HG03066 (cell line): ENCODE results near the gene TTN.

Experiments used
- ATAC-seq: cut with Tn5 transposase; IDR thresholded peaks from one replicate; pipeline ENCODE4 v1.9.1; 2021; ENCODE audit warnings: low read depth; ENCODE audit not compliant: unreplicated experiment

TTN gene

DNA sequence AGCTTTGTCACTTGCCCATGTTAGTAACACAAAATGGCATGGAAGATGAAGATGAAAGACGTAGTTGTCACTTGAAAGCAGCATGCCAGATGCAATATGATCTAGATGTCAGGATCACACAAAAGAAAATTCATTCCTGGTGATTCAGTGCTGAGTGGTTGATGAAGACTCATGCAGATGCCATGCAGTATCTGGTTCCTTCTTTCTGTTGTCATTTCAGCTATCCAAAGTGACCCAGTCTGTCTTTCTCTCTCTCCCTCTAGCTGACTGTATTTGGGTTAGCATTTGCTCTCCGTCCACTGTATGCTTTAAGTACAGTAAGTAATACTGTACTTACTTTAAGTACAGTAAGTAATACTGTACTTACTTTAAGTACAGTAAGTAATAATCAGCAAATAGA lies 50.4 kb downstream of the TTN start:
- ATAC-seq, result no peak

DNA sequence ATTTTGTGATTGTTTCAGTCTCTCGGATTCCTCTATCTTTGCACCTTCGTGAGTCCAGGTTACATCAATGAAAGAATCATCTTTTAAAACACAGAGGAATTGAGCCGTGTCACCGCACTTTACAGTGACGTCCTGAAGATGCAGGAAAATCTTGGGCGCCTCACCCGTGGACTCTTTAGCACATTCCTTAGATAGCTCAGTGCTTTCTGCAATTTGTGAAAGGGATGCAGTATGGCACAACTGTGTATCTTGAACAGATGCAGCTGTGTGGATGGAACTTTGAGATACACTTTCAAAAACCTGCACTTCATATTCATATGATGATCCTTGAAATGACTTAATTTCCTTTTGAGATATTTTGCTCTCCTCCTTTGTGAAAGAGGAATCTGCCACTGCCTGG lies 50.9 kb downstream of the TTN start:
- no peak for ATAC-seq

DNA sequence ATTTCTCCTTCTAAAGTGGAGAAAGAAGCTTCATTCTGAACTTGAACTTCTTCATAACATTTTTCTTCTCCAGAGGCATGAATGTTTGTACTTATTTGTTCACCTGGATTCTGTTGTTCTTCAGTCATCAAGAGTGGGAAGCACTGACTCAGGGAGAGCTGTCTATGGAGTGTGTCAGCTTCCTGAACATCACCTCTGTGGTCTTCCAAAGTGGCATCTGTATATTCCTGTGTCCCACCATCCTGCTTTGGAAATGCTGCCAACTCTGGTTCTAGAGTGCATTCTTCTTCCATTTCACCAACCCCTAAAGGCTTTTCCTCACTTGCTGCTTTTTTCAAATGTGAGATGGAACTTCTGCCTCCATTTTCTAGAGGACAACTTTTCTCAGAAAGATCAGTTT lies 59.5 kb downstream of the TTN start:
- ATAC-seq, result no peak

DNA sequence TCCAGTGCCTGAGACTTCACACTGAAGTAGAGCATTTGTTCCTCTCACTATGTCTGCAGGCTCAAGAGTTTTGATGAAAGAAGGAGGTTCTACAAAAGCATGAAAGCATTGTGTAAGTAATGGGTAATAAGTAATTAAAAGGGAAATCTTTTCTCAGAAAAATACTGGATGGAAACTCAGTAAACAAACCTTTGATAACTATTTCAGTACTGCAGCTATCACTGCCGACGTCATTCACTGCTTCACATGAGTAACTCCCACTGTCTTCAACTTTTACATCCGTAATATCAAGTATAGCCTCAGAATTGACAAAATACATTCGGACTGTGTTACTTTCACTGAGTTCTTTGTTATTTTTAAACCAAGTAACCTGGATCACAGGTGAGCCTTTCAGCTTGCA lies 72.7 kb downstream of the TTN start:
- ATAC-seq, result no peak

DNA sequence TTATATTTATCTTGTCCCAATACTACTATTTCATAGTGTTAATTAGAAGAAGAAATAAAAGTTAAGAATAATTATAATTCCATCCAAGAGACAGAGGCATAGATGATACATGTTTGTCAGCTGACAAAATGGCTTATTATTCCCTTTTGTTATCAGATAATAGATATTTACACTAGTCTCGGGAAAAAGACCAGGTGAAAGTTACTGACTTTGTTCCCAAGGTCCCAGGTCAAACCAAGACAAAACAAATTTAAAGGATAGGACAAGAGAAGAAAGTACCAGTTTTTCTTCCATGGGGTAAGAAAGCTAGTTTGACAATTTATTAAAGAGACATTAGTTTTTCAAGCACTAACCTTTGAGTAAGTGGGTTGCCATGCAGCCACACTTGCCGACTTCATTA lies 73.2 kb downstream of the TTN start:
- no peak for ATAC-seq

DNA sequence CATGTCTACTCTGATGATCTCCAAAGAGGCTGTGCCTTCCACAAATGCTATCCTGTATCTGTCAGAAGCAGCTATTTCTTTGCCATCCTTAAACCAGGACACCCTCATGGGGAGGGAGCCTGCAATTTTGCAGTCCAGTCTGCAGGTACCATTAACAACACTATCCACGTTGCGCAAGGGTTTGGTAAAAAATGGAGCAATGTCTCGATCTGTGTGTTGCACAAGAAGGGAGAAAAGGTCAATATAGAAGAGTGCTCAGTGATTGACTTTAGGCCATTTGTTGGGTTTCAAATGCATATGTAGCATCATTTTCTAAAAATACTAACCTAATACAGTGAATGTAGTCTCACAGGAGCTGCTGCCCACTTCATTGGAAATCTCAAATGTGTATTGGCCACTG lies 74.3 kb downstream of the TTN start:
- no peak for ATAC-seq

DNA sequence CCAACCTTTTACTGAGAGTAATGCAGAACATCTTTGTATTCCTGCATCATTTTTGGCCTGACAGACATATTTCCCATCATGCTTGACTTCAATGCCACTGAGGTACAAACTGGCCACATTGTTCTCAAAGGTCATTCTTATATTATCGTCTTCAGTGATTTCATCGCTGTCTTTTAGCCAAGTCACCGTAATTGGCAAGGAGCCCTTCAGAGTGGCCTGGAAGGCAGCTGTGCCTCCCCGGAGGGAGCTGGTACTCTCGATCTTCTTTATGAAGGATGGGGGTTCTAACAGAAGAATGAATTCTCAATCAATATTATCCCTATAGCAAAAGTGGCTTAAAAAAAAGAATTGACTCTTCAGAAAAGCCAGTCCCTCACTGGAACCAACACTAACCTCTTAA lies 75.9 kb downstream of the TTN start:
- no peak for ATAC-seq

DNA sequence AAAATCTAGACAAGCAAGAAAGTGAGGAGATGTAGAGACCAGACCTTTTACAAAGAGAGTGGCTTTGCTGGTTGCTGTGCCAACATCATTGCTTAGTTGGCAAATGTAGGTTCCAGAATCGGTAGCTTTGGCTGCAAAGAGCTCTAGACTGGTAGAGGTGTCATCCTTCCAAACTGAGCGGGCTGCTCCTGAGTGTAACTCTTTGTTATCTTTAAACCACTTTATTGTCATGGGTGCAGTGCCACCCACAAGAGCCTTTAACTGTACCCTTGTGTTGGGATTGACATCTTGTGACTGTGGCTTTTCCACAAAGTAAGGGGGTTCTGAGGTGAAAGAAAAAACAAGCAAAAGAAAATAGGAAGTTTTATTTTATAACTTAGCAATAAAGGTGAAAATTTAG lies 77.2 kb downstream of the TTN start:
- no peak for ATAC-seq

DNA sequence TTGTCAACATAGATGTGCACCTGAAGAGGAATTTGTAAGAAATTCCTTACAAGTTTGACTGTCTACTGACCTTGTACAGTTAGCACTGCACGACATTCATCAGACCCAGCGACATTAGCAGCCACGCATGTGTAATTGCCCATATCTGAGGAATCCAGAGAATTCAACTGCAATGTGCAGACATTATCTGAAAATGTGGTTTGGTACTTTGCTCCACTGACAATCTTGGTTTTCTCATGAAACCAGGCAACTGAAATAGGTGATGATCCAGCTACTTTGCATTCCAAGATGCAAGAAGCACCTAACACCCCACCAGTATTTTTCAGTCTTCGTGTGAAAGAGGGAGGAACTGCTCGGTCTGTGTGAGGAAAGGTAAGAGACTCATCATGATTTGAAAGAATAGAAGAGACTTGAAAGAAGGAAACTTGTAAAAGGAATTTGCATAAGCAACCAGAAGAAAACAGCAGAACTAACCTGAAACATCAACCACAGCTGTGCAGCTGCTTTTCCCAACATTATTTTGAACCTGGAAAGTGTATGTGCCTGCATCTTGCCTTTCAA lies 83.4 kb downstream of the TTN start:
- ATAC-seq, result no peak

DNA sequence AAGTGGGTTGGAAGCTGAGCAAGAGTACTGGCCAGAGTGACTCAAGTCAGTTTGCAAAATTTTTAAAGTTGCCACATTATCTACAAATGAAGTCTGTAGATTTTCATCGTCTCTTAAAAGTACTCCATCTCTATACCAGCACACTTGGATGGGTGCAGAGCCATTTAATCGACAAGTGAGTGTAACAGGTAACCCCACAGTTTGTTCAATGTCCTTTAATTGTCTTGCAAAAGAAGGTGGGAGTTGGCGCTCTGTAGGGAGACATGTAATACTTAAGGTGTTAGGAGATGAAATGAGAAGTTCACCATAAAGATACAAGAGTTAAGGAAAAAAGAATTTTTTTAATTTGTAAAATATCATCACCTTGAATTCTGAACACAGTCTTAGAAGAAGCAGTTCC lies 84.9 kb downstream of the TTN start:
- ATAC-seq, result no peak

DNA sequence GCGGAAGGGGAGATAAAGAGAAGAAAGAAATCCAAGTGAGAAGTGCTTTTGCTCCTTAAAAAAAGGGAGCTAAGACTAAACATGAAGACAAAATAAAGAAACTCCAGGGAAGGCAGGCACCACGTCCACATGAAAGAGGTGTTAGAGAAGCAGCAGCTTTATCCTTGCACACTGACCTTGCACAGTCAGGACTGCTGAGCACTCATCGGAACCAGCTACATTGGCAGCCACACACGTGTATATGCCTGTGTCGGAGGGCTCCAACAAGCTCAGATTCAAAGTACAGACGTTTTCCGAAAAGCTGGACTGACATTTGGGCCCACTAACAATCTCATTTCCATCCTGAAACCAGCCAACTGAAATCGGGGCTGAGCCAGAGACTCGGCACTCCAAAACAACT lies 88.2 kb downstream of the TTN start:
- no peak for ATAC-seq

DNA sequence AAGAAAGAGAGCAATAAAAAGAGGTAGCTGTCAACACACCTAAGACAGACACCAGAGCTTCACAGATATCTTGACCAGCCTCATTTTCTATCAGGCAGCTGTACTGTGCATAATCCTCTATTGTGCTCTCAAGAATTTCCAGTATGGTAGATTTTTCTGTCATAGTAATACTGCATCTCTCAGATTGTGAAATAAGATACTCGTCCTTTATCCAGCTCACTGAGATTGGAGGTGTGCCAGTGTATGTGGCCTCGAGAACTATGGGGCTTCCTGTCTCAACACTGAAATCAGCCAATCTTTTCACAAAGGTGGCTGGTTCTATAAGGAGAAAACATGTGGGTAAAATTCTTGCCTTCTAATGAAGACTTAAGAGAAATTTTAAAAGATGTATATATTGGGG lies 88.9 kb downstream of the TTN start:
- no peak for ATAC-seq

DNA sequence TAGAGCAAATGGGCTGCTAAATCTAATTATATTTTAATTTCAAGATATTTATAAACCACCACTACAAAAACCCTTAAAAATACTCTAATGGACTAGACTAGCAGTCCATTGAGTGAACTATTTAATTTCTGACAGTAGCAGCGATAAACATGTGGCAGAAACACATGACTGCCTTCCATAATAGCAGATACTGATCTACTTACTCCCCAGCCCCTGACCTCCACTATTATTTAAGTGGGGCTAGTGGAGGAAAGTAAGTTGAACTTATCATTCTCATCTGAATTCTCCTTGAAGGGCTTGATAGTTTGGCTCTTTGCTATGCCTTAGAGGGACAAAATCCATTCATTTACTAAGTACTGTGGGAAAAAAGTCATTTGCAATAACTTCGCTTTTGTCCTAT lies 90.8 kb downstream of the TTN start:
- no peak for ATAC-seq

DNA sequence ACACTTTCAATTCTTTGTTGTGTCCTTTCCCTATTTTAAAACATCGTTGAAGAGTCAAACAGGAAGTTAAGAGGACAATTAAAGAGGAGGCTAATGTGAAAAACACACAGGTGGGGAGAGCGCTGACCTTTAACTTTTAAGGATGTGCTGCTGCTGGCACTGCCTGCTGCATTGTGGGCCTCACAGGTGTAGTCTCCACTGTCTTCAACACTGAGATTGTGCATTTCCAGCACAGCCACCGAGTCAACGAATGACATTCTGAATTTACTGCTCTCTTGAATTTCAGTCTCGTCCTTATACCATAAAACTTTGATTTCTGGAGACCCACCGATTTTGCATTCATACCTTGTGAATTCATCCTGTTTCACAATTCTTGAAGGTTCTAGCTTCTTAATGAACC lies 91.9 kb downstream of the TTN start:
- no peak for ATAC-seq

DNA sequence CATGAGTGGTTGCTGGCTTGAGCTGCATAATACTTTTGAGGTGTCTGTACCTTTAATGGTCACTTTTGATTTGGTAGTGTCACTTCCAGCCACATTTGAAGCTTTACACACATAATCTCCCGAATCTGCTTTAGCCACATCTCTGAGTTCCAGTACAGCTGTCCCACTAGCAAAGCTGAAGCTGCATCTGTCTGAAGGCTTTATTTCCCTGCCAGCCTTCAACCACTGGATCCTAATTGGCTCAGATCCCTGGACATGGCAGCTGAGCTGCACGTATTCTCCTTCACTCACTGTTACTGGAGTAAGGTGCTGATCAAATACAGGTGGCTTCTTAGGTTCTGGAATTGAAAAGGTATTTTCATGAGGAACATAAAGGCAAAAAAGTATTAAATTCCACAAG lies 99.7 kb downstream of the TTN start:
- no peak for ATAC-seq

DNA sequence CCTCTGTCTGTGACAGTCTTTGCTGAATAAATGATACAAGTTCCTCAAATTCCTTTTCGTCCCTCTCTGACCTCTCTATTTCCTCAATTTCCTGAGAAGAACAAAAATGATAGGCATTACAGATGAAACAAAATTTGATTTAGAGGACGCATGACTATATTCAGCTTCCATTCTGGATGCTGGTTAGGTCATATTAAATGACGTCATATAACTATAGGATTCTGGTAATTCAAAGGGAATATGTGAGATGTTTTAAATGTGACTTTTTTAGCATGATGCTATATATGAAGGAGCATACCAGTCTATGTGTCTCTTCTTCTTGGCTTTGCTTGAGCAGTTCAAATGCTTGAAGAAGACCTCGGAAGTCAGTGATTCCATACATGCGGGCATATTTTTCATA lies 102.3 kb downstream of the TTN start:
- ATAC-seq, result no peak

DNA sequence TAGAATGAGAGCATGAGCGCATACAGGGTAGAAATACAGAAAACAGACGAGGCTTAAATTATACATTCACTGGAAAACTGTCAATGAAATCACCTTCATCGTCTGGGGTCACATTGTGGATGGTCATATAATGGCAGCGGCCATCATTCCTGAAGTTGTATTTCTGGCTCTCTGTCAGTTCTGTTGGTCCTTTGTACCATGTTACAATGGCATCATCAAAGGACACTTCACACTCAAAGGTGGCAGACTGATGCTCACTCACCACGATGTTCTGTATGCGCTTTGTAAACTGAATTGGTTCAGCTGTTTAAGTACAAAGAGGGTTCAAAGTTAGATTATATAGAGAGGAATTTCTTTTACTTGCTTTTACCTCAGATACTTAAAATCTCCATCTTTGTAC lies 104.9 kb downstream of the TTN start:
- no peak for ATAC-seq

DNA sequence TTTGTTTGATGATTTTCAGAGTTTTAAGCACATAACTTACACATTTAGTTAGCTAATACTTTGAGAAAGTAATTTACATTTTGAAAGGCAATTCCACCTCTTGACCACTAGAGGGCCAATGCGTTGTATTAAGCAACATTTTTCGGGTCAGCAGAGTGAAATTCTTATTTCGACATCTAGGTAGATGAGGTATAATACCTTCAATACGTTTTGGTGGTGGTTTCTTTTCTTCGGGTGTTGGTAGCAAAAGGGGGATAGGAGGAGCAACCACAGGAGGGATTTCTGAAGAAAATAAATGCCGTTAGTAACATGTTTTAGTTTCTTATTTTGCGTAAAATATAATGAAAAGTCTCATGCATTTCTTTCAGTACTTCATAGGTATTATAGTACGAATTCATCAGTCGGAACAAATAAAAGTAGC lies 106.3 kb downstream of the TTN start:
- no peak for ATAC-seq

DNA sequence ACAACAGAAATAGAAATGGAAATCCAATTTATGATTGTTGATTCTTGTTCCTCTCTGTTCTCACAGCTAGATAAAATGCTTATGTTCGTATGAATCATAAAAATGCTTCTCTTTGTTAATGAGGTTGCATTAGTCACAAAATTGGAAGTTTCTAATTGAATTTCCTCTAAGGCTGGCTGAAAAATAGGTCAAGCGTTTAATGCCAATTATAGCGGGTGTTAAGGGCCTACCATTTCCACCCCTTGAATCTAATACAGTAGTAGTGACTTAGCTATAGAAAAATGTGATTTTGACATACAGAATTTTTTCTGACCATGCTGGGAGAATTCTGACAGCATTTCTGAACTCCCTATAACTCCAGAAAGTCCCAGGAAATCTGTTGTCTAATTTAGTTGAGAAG lies 107.1 kb downstream of the TTN start:
- no peak for ATAC-seq

DNA sequence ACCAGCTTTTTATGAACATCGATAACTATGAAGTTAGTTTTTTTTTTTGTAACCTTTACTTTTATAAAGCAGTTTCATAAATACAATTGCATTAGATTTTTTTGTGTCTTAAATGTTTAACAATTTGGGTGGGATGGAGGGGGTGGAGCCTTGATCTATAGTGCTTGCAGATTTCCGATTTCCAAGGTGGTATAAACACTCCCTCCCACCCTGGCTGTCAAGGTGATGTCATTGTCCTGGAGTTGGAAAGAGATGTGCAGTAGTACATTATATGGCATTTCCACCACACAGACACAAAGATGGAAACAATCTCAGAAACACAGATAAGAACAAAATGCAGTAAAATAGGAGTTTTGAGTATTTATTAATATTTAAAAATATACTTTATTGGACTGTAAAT lies 114.4 kb downstream of the TTN start:
- no peak for ATAC-seq

DNA sequence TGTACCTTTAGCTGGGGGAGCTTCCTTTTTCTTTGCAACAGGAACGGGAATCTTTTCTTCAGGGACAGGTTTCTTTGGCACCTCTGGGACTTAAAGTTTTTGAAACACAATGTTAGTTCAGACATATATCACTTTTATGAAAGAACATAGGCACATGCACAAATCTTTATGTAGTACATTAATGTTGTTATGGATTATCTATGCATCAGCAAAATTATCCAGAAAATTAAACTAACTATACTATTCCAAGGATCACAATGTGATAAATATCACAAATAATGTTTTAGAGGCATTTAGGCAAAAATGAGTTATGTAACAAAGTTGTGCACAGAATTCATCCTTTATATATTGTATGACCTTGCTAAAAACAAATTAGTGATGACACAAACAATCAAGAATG lies 117.4 kb downstream of the TTN start:
- ATAC-seq, result no peak

DNA sequence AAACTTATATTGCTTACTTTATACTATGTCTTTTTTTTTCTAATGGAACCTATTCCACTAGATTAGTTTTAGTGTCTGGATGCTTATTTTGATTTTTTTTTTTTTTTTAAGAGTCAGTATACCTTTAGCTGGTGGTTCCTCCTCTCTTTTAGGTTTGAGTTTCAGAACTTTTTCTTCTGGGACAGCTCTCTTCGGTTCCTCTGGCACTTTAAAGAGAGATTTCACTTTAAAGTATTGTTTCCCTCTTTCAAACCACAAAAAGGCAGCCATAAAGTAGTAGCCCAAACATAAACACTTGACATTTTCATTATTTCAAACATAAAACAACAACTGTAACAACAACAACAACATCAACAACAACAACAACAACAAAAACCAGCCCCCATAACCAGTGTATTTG lies 123.3 kb downstream of the TTN start:
- no peak for ATAC-seq

DNA sequence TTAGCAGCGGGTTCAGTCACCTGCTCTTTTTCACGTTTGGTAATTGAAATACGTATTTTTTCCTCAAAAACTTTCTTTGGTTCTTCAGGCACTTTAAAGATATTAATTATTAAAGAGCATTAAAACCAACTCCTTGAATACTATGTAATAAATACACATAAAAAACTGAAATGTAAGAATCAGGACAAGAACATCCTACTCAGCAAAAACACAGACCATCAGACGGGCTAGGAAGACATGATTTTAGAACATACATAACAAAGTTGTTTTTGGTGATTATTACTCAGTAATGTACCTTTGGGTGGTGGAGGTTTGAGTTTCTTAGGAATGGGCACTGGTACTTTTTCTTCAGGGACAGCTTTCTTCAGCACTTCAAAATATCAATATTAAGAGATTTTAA lies 126.1 kb downstream of the TTN start:
- ATAC-seq, result no peak

DNA sequence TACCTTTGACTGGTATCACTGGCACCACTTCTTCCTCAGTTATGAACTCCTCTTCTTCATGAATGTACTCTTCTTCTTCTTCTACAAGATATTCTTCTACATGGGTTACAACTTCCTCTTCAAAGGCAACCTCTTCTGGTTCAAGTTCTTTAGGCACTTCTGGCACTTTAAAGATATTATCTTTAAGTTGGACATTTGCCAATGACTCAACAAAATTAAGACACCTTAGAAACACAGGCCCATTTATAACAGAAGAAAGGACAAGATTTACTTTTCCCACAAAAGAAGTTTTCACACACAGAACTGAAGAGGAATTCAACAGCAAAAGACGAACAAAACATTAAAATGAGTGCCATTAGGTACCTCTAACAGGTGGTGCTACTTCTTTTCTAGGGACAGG lies 127.3 kb downstream of the TTN start:
- no peak for ATAC-seq
